ENCODE measurements around the gene HMSD.
A peak's percentile ranks its signal among the peaks of the same experiment; 100 is the strongest.

HMSD gene

DNA sequence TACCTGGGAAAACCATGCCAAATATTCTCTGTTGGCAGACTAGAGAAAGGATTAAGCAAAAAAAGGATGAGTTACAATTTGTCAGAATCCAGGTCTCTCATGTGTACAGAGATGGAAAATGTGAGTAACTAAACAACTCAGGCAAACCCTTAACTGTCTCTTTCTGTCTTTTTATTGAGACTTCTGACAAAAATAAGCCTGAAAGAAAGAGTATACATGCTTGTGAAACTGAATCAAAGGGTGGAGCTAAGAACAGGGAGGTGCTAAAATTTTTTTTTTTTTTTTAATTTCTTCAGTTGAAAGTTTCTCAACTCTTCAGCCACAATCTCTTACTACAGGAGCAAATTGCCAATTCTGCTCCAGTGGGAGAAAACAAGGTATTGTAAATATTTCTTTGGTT is 41.4 kb upstream of the HMSD start, which contains the start of gene SERPINB10:
TSS of gene SERPINB10 (plus strand) at position 295 of the 400 bp plus-strand sequence. CDS start 7,553 bp downstream, outside the sequence.
- Mint-ChIP-seq H3K27ac (peak within 1 kb of the TSS; percentile 36), H3K36me3 (ENCODE audit: low read depth) (no peaks in the 10 kb centered on the region), H3K9me3 (peaks cover 9% of the 10 kb centered on the region), H3K27me3 (ENCODE audit: low read depth, poor library complexity) (peaks cover 3% of the 10 kb centered on the region), H3K4me1 (peaks cover 30% of the 10 kb centered on the region), H3K4me3 (no peak within 1 kb of the TSS)
- TF ChIP-seq, protein P1, sequence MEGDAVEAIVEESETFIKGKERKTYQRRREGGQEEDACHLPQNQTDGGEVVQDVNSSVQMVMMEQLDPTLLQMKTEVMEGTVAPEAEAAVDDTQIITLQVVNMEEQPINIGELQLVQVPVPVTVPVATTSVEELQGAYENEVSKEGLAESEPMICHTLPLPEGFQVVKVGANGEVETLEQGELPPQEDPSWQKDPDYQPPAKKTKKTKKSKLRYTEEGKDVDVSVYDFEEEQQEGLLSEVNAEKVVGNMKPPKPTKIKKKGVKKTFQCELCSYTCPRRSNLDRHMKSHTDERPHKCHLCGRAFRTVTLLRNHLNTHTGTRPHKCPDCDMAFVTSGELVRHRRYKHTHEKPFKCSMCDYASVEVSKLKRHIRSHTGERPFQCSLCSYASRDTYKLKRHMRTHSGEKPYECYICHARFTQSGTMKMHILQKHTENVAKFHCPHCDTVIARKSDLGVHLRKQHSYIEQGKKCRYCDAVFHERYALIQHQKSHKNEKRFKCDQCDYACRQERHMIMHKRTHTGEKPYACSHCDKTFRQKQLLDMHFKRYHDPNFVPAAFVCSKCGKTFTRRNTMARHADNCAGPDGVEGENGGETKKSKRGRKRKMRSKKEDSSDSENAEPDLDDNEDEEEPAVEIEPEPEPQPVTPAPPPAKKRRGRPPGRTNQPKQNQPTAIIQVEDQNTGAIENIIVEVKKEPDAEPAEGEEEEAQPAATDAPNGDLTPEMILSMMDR (IDR thresholded peaks at IDR 0.05), result no peak
- no peak for DNase-seq

DNA sequence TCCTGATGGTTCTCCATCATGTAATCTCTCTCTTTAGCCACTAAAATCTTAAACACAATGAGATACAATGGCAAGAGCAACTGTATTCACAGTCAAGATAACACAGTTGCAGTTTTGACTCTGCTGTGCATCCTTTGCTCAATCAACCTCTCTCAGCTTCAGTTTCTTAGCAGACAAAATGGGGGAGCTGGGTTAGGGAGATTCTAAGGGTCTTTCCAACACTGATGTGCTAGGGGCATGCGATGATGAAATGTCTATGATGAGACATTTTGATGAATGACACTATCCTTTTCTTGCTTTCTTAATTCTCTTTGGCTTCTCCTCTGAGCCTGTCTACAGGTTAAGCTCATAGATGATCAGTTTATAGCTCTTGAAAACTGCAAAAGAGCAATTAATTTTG is 40.2 kb upstream of the HMSD start:
- Mint-ChIP-seq H3K27me3 (ENCODE audit: low read depth, poor library complexity) (peaks cover 3% of the 10 kb centered on the region), H3K36me3 (ENCODE audit: low read depth) (no peaks in the 10 kb centered on the region), H3K9me3 (peaks cover 9% of the 10 kb centered on the region), H3K27ac (no peak overlapping the region), H3K4me3 (no peak overlapping the region), H3K4me1 (peaks cover 29% of the 10 kb centered on the region)
- TF ChIP-seq, protein P1 (IDR thresholded peaks at IDR 0.05), result no peak
- DNase-seq, result no peak

DNA sequence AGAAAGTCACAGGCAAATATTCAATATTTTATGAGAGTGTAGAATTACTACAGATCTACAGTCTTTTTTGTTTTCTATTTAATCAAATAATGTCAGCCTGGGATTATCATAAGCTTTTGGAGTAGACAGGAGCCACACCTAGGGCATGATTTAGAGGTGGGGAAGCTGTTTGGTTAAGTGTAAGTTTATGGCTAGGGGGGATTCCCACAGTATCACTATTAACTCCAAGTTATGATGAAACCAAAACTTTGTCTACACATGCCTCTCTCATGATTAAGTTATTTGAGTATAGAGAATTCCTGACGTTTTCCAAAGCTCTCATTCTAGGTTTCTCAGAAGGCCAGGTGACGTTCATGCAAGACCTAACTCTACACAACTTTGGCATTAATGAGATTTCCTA is 39.2 kb upstream of the HMSD start:
- Mint-ChIP-seq H3K4me1 (peaks cover 25% of the 10 kb centered on the region), H3K27me3 (ENCODE audit: low read depth, poor library complexity) (peaks cover 3% of the 10 kb centered on the region)

DNA sequence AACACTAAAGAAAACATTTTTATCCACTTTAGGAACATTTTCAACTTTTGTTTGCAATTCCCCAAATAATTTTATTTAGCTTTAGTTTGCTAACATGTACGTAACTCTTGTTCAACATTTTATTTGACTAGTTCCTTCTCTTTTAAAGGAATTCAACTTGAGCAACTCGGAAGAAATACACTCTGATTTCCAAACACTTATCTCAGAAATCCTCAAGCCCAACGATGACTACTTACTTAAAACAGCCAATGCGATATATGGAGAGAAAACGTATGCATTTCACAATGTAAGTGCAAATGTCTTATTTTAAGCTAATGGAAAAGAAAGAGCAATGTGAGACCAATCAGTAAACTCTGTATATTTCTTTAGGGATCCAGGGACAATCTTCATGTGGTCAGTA is 31.3 kb upstream of the HMSD start:
- no peaks in the 10 kb centered on the region for H3K9me3 Mint-ChIP-seq
- H3K36me3 Mint-ChIP-seq (ENCODE audit: low read depth), result no peaks in the 10 kb centered on the region
- no peak overlapping the region for H3K4me3 Mint-ChIP-seq
- no peaks in the 10 kb centered on the region for H3K4me1 Mint-ChIP-seq
- H3K27me3 Mint-ChIP-seq (ENCODE audit: low read depth, poor library complexity), result peaks cover 7% of the 10 kb centered on the region
- TF ChIP-seq, protein P1 (IDR thresholded peaks at IDR 0.05), result no peak
- no peak overlapping the region for H3K27ac Mint-ChIP-seq
- no peak for DNase-seq

More for the DNA sequence above, 39.2 kb upstream of the HMSD start:
- no peak overlapping the region for H3K27ac Mint-ChIP-seq
- no peaks in the 10 kb centered on the region for H3K36me3 Mint-ChIP-seq (ENCODE audit: low read depth)
- no peak for DNase-seq
- H3K4me3 Mint-ChIP-seq, result no peak overlapping the region
- peaks cover 9% of the 10 kb centered on the region for H3K9me3 Mint-ChIP-seq
- TF ChIP-seq, protein P1 (IDR thresholded peaks at IDR 0.05), result no peak

DNA sequence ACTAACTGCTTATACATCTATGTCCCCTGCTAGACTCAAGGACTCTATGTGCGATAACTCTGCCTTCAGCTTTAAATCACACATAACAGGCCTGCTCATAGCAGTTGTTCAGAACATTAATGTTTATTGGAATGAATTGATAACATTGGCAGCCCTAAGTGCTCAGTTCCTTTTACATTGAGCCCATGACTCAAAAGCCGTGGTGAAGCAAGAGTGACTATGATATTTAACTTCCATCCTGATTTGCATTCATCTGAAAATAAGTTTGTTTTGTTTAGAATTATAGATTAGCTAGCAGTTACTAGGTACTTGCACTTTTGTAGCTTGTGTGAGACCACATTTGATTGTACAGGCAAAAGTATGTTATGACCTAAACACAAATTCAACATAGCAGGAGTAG is 27.1 kb upstream of the HMSD start:
- no peak for DNase-seq
- TF ChIP-seq, protein P1 (IDR thresholded peaks at IDR 0.05), result no peak
- H3K9me3 Mint-ChIP-seq, result no peaks in the 10 kb centered on the region
- H3K27ac Mint-ChIP-seq, result no peak overlapping the region
- H3K4me1 Mint-ChIP-seq, result no peaks in the 10 kb centered on the region
- H3K4me3 Mint-ChIP-seq, result no peak overlapping the region
- H3K27me3 Mint-ChIP-seq (ENCODE audit: low read depth, poor library complexity), result peaks cover 7% of the 10 kb centered on the region
- no peaks in the 10 kb centered on the region for H3K36me3 Mint-ChIP-seq (ENCODE audit: low read depth)

DNA sequence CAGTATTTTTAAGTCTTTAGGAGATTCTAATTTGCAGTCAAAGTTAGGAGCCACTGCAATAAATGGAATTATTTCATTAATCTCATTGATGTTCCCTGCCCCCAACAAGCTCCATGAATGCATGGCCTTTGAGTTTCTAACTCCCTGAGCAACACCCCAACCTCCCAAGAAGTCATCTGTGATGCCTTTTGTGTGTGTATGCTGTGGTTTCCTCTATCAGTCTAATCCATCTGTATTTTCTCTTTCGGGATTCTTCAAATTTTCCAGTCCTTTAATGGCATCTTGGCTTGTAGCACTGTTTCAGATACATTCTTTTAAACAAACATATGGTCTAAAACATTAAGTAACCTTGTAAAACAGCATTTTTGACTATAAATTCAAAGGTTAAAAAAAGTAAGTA is 24.6 kb upstream of the HMSD start:
- Mint-ChIP-seq H3K36me3 (ENCODE audit: low read depth) (no peaks in the 10 kb centered on the region), H3K9me3 (no peaks in the 10 kb centered on the region), H3K27me3 (ENCODE audit: low read depth, poor library complexity) (peaks cover 4% of the 10 kb centered on the region), H3K4me3 (no peak overlapping the region), H3K27ac (no peak overlapping the region), H3K4me1 (no peaks in the 10 kb centered on the region)
- TF ChIP-seq, protein P1 (IDR thresholded peaks at IDR 0.05), result no peak
- no peak for DNase-seq
